ENCODE results near the gene ABCC12. TPM values are rescaled to one million over a fixed set of nuclear protein-coding genes. Genes with fewer than 3 reads are reported as not detected.
"Not testable (repeated sequence)": the region's sequence is repeated elsewhere in the genome, so short reads cannot be mapped to it uniquely, and the experiment has no call there.

Gene ABCC12
- not detected for total RNA-seq
- long read RNA-seq, result 0 reads

DNA sequence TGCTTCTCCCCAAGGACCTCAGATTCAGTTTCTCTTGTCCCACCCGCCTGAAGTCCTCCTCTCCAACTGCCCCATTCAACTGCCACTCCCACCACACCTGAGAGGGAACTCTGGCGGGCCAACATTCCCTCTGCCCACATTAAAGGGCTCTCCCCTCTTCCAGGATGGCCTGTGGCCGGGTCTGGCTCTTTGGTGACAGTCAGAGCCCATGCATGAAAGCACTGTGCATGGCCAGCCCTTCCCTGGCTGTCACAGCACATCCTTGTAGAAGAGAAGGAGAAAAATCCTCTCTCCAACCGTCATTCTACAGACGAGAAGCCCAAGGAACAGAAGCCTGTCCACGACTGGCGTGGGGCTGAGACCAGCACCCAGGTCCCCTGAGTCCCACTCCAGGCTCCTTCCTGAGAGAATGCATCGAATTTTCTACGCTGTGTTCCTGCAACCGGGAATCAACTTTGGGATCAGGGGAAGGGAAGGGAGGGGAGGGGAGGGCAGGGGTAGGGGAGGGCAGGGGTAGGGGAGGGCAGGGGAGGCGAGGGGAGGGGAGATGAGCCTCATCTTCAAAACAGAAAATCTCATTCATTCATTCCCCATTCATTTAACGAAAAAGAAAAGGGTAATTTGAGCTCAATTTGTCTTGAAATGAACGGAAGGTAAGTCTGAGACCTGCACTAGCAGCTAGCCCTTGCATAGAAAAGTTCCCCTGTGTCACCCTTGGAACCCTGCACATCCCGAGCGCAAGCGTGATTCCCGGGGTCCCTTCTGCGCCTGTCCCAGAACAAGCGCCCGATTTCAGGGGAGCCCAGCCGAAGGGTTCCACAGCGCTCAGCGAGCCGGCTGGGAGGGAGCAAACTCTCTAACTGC is at the start of gene ABCC12:
Gene ABCC12, minus strand, starts transcription at position 68 of the 864 bp plus-strand sequence. CDS start 9,569 bp downstream, outside the sequence.
- DNase-seq, result no peak
- intact Hi-C loops (cut with micrococcal nuclease), result loop anchor here (5.0 kb wide), 1 partner anchor 1014 kb away; the partner anchor contains the start of gene NETO2
- ATAC-seq, result peak; percentile 11

DNA sequence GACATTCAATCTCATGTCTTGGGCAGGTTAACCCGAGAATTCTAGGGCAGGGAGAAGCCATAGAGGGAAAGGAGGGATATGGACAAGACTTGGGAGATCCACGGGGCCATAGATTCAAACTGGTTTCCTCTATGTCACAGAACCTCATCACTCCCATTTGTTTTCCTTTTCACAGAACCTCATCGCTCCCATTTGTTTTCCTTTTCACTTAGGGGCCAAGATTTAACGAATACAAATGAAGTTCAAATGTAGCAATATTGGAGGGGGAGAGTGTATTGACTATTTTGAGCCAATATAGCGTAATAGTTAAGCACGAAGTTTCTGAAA is 49.0 kb upstream of the ABCC12 start:
- no peak for DNase-seq
- no peak for ATAC-seq
- intact Hi-C loops (cut with micrococcal nuclease), result no loop called here

DNA sequence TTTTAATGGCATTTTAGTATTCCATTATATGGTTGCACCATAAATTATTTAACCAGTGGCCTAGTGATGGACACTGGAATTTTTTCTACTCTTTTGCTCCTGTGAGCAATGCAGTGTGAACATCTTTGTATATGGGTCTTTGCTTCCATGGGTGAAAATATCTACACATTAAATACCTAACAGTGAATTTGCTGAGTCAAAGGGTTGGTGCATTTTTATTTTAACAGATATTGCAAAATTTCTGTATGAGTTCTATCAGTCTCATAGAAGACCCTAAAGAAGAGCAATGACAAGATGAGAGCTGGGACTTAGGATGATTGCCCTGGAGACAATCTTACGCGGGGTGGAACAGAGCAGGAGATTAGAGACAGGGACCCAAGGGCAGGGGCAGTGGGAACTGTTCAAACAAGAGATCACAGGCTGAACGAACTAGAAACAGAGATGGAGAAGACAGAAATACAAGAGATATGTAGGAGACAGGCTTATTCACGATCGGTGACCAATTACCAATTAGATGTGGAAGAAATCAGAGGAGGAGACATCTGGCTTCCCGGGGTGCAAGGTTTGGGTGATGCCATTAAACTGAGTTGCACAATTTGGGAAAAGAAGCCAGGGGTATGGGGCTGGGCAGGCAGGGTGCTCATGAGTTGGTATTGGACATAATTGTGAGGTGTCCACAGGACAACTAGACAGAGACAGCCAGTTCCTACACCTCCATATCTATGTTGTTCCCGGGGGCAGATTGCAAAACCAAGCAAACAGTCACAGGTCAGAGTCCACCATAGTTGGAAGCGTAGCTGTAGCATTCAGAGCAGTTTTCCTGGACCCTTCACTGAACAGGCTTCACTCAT is 48.4 kb upstream of the ABCC12 start:
- intact Hi-C loops (cut with micrococcal nuclease), result no loop called here
- ATAC-seq, result no peak

DNA sequence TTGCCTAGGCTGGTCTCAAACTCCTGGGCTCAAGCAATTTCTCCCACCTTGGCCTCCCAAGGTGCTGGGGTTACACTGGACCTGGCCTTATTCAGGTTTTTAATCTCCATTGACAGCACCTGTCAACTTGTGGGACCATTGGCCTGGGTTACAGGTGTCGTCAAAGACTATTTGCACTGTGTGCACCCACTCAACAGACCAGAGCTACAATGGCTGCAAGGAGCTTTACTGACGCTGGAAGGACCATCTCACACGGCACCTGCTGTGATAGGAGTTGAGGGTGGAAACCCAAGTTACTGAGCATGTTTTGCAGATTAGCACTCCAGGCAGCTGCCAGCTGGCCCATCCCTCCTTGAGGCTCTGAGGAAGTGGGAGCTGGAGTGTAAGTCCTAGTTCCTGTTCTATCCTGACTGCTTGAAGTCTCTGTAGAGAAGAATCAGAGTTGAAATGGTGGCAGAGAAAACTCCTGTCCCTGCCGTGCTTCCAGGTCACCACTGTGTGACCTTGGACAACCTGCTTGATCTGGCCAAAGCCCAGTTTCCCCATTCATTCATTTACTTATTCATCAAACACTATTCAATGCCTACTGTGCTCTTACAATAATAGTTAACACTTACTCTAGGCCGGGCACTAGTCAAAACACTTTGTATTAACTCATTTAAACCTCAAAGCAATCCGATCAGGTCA is 45.9 kb upstream of the ABCC12 start:
- intact Hi-C loops (cut with micrococcal nuclease), result no loop called here
- peak; percentile 37 for DNase-seq
- ATAC-seq, result no peak

More for the DNA sequence above, 48.4 kb upstream of the ABCC12 start:
- DNase-seq, result no peak

DNA sequence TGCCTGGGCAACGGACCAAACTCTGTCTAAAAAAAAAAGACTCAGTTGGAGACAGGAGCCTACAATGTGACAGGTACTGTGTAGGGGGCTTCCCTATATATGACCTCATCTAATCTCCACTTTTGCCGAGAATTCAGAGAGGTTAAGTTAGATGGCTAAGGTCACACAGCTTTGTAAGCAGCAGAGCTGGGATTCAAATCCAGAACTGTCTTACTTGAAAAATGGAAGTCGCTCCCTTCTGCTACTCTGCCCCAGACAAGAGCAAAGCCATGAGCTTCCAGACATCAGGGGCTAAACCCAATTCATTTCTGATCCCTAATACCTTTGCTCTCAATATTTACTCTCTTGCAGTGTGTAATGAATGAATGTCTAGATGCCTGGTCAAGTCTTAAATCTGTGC is 41.5 kb upstream of the ABCC12 start:
- no peak for ATAC-seq
- intact Hi-C loops (cut with micrococcal nuclease), result no loop called here
- no peak for DNase-seq

DNA sequence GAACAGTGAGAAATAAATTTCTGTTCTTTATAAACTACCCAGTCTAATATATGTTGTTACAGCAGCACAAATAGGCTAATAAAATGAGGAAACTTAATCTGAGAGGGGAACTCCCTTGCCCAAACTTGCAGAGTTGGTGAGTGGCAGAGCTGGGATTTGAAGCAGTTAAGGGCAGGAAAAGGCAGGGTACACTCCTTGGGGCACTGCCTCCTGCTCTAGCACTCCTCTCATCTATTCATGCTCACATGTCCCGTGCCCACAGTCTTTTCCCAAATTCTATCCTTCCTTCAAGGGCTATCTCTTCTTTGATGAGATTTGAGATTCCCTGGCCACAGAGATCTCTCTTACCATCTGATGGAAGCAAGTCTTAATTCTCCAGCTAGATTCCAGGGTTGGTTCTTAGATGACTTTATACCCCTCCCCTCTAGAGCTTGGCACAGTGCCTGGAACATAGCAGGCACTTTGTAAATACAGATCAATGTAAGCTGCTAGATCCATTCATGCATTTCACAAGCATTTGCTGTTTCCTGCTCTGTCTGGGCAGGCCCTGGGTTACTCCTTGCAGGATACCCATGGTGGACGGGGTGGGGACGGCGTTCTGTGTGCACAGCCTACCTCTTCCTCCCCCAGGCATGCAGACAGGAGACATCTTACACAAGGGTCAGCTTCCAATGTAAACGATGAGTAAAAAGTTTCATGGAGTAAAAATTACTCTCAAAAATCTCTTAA is 39.2 kb upstream of the ABCC12 start:
- intact Hi-C loops (cut with micrococcal nuclease), result no loop called here
- DNase-seq (no peak), ATAC-seq (no peak)

DNA sequence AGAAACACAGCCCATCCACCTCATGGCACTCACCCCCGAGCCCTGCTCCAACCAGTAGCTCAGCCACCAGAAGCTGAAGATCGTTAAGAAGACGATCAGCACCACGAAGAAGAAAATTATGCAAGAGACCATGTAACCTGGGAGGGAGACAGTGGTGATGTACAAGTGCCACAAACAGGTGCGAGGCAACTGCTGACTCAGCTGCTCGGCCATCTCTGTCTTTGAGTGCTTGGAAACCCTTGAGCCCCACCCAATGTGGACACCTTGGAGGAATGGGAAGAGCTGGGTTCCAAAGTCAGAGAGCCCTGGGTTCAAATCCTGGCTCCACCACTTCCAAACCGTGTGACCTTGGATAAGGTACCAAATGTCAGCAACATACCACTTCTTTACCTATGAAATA is 38.1 kb upstream of the ABCC12 start:
- intact Hi-C loops (cut with micrococcal nuclease), result no loop called here
- ATAC-seq (no peak), DNase-seq (no peak)

DNA sequence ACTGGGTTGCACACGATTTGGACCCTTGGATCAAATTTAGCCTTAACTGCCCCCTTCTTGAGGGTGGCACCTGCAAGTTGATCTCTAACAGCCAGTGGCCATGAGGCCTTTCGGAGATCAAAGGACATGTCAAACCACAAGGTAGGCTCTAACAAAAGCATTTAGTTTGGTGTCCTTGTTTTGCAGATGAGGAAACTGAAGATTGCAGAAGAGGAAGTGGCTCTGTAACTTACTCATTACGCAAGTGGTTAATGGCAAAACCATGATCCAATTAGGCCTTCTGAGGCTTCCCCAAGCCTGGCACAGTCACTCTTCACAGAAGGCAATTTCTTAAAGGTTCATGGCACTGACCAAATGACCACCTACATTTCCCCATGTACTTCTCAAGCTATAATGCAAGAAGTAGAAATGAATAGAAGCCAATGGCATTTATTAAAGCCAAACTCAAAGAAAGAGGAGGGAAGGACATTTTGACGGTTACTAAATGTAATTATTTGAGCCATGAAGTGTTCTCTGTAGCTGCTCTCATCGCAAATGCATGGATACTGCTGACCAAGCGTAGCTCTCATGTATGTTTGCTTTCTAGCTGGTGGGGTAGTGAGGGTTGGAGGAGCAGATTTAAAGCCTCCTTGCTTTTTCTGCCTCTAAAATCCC is 32.8 kb upstream of the ABCC12 start:
- peak; percentile 28 for ATAC-seq
- DNase-seq, result no peak
- intact Hi-C loops (cut with micrococcal nuclease), result no loop called here

DNA sequence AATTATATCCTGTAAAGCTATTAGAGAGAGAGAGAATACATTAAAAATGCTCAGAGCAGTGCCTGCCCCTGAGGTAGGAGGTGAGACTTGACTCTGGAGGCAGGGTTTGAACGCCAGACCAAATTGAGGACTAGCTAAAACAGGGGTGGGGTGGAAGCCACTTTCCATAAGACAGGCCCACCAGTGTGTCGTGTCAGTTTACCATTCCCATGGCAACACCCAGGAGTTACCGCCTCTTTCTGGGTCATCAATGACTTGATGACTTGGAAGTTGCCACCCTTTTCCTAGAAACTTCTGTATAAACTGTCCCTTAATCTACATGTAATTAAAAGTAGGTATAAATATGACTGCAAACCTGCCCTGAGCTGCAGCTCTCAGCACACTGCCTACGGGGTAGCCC is 32.0 kb upstream of the ABCC12 start:
- intact Hi-C loops (cut with micrococcal nuclease), result no loop called here
- ATAC-seq, result no peak
- no peak for DNase-seq

DNA sequence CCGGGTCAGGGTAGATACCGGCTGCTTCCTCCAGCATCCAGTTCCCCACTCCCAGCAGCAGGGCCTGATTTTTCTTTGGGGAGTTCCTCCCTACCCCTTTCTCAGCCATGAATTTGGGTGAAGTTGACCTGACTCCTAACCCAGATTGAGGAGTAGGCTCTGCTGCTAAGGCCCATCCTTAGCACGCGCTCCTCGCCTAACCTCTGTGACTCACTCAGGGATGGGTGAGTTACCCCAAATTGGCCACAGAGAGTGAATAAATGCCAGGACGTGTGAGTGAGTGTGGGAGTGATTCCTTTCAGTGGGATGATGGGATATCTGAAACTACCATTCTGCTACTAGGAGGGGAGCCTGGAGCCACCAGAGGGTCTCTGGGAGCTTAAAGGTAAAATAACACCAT is 28.9 kb upstream of the ABCC12 start:
- no peak for DNase-seq
- no peak for ATAC-seq
- intact Hi-C loops (cut with micrococcal nuclease), result no loop called here

DNA sequence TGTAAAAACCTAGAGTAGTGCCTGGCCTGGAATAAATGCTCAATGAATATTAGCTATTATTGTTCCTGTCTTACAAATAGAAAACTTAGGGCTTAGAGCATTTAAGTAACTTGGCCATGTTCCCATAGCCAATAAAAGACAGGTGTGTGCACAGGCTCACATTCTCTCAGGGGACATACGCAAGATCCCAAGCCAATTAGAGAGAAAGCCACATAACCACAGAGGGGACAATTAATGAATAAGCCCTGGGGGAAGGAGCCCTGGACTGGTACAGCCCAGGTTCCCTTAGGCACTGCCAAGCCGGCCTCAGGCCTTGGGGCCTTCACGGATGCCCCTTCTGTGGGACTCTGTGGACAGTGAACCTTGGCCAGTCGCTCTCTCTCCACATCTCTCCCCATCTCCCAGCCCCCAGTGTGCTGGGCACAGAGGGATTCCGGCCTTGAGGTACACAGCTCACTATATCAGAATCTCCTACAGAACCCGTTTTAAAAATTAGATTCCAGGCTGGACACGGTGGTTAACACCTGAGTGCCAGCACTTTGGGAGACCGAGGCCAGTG is 27.3 kb upstream of the ABCC12 start:
- DNase-seq, result no peak
- no peak for ATAC-seq
- intact Hi-C loops (cut with micrococcal nuclease), result no loop called here

DNA sequence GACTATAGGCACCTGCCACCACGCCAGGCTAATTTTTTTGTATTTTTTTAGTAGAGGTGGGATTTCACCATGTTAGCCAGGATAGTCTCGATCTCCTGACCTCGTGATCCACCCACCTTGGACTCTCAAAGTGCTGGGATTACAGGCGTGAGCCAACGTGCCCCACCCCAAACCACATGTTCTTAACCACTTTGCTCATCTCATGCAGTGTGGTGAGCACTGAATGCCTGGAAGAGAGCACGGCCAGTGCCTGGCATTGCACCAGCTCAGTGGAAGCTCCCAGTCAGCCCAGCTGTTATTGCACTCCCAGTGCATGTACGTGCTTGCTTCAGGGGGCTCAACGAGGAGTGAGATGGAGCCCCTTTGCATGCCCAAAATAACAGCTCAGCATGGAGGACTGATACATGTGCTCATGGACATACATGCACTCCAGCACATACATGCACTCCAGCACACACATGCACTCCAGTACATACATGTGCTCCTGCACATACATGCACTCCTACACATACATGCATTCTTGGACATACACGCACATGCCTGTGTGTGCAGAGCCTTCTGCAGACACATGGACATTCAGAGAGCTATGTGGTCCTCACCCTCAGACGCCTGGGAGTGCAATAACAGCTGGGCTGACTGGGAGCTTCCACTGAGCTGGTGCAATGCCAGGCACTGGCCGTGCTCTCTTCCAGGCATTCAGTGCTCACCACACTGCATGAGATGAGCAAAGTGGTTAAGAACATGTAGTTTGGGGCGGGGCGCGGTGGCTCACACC is 26.1 kb upstream of the ABCC12 start:
- DNase-seq; intact Hi-C loops (cut with micrococcal nuclease); ATAC-seq: not testable (repeated sequence)

DNA sequence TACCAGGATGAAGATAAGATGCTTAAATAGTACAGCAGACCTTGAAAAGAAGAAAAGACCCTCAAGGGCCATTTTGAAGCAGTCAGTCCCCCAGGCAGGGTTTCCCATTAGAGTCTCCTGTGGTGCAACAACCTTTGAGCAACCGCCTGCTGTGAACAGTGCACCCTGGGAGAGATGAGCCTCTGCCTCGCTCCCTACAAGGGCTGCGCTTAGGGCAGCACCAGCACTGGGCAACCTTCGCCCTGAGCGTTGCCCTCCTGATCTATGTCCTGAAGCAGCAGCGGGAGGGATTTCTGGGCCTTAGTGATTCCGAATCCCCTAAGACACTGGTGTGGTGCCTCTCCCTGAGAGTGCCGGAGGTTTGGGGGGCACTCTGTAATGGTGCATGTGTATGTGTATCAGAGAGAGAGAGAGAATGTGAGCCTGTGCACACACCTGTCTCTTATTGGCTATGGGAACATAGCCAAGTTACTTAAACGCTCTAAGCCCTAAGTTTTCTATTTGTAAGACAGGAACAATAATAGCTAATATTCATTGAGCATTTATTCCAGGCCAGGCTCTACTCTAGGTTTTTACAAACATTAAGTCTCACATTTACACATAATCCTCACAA is 25.2 kb upstream of the ABCC12 start:
- intact Hi-C loops (cut with micrococcal nuclease), result no loop called here
- no peak for DNase-seq
- no peak for ATAC-seq

DNA sequence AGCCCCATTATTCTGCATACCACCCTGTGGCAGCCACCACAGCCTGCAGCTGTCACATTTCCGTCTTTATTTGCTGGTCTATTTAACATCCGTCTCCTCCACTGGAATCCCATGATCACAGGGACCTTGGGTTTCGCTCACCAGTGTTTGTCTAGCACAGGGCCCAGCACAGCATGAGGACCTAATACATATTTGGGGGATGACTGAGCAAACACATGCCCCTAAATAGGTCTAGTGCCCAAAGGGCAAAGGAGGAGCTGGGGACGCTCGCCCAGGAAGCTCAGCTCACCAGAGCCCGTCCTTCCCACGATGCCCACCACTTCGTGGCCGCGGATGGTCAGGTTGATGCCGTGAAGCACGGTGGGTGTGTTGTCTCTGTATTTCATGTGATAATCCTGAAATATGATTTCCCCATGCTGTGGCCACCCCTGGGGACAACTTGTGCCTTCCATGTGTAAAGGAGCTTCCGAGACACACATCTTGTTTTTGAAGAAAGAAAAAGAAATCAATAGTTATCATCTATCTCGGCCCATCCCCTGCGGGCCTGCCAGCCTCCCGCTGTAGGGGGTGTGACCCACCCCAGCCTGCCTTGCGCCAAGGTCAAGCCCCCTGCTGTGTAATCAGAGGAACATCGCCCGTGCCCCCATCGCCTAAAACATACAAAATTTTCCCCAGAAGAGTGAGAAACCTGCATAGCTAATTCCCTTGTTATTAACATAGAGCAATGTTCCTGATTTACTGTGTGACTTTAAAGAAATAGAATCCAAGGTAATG is 21.0 kb upstream of the ABCC12 start:
- intact Hi-C loops (cut with micrococcal nuclease), result no loop called here
- ATAC-seq, result no peak
- no peak for DNase-seq

DNA sequence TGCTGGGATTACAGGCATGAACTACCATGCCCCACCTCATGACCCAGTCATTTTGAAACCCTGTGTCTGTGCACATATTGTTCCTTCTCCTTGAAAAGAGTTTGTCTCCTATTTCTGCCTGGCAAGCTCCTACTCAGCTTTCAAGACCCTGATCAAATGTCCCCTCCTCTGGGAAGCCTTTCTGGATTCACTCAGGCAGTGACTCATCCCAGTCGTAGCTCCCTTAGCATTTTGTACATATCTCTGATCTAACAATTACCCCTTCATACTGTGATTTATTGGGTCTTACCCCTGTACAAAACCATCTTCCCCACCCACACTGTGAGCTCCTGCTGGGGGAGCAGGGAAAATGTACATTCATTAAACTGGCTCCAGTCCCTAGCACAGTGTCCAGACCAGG is 18.1 kb upstream of the ABCC12 start:
- DNase-seq (no peak), ATAC-seq (no peak)
- intact Hi-C loops (cut with micrococcal nuclease), result no loop called here

DNA sequence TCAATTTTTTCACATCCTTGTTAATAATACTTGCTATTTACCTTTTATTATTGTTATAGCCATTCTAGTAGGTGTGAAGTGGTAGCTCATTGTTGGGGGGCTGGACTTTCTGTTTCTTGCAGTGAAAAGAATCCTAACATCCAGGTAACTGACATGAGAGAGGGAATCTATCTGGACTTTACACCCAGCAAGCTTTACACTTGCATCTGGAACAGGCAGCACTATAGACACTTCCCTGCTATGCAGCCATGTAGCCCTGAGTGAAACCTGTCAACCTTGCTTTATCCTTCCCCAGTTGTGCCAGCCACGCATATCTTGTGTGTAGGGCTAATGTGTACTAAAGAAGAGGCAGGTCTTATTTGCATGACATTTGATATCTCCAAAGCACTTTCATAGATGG is 16.9 kb upstream of the ABCC12 start:
- DNase-seq (no peak), ATAC-seq (no peak)
- intact Hi-C loops (cut with micrococcal nuclease), result no loop called here

DNA sequence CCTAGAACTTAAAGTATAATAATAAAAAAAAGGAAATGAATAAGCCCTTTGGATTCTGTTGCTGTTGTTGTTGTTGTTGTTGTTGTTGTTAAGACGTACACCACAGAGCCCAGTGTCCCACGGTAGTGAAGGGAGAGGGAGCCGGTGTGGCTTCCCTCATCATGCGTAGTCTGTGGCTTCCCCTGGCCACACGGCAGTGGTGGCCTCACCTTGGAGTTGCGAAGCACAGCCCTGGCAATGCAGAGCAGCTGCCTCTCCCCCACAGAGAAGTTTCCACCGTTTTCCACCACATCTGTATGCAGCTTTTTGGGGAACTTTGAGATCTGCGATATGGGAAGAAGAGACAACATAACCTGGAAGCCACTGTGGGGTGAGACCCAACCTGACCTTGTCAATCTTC is 14.1 kb upstream of the ABCC12 start:
- intact Hi-C loops (cut with micrococcal nuclease), result no loop called here
- ATAC-seq (no peak), DNase-seq (no peak)
